ENCODE data around the gene NSD1.

The NSD1 gene

DNA sequence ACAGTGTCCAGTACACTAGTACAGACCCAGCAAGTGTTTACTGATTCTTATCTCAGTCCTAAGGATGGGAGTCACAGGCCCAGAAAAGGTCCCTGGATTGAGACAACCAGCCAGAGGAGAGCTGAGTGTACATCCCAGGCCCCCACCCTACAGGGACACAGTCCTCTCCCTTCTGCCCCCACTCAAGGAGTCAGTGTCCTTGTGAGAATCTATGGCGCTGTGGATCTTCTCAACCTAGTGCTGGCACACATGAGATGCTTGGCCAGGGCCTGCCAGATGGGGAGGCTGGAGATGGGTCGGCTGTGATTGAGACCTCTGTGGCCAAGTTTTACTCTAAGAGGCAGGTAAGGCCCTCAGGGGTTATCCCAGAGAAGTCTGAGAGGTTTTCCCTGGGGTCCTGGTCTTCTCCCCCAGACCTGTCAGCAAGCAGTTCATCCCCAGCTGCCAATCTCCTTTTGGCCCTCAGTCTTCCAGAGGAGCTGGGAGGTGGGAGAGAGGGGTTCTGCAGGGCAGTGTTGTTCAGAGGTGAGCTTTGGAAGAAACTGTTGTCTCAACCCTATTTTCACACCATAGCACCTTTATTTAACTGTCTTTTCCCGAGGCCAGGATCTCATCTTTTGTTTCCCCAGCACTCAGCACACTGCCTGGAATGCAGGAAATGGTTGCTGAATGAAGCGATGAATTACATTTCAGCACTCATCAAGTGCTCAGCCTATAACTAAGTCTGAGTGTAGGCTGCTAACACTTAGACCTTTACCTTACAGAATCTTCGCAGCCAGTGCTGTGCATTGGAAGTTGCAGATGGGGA lies 3.2 kb upstream of the NSD1 start:
- DNase-seq (ENCODE audit: low read depth, low spot score) = no peak
- CTCF ChIA-PET = interaction anchor here (2.0 to 5.1 kb wide), 3 partner anchors 17 to 178 kb away, joined by 4 to 55 read pairs (median 9); no protein-coding TSS in a partner anchor
- no peak overlapping the region for H3K4me3 ChIP-seq (ENCODE audit: low read depth, low read length)
- TF ChIP-seq, protein P1, sequence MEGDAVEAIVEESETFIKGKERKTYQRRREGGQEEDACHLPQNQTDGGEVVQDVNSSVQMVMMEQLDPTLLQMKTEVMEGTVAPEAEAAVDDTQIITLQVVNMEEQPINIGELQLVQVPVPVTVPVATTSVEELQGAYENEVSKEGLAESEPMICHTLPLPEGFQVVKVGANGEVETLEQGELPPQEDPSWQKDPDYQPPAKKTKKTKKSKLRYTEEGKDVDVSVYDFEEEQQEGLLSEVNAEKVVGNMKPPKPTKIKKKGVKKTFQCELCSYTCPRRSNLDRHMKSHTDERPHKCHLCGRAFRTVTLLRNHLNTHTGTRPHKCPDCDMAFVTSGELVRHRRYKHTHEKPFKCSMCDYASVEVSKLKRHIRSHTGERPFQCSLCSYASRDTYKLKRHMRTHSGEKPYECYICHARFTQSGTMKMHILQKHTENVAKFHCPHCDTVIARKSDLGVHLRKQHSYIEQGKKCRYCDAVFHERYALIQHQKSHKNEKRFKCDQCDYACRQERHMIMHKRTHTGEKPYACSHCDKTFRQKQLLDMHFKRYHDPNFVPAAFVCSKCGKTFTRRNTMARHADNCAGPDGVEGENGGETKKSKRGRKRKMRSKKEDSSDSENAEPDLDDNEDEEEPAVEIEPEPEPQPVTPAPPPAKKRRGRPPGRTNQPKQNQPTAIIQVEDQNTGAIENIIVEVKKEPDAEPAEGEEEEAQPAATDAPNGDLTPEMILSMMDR (IDR thresholded peaks at IDR 0.05; ENCODE audit: insufficient read depth, low read length, missing control alignments) = no peak
- POLR2A ChIA-PET = no interaction called here

GRCh38 chr5:177131019-177131320 lies 2.6 kb upstream of the NSD1 start:
- DNase-seq (ENCODE audit: low read depth, low spot score) = no peak
- H3K4me3 ChIP-seq (ENCODE audit: low read depth, low read length) = no peak overlapping the region
- TF ChIP-seq, protein P1 (IDR thresholded peaks at IDR 0.05; ENCODE audit: insufficient read depth, low read length, missing control alignments) = no peak
- CTCF ChIA-PET = interaction anchor here (1.1 to 5.1 kb wide), 4 partner anchors 13 to 178 kb away, joined by 3 to 55 read pairs (median 6); no protein-coding TSS in a partner anchor
- POLR2A ChIA-PET = no interaction called here

GRCh38 chr5:177131352-177132135 lies 2.0 kb upstream of the NSD1 start:
- DNase-seq (ENCODE audit: low read depth, low spot score) = no peak

GRCh38 chr5:177132136-177133095 lies 1.2 kb upstream of the NSD1 start:
- DNase-seq (ENCODE audit: low read depth, low spot score) = no peak
- no peak overlapping the region for H3K4me3 ChIP-seq (ENCODE audit: low read depth, low read length)
- ChIA-PET CTCF (interaction anchor here (1.0 to 5.1 kb wide), 5 partner anchors 11 to 176 kb away, joined by 3 to 55 read pairs (median 4); no protein-coding TSS in a partner anchor), POLR2A (no interaction called here)
- TF ChIP-seq, protein P1 (IDR thresholded peaks at IDR 0.05; ENCODE audit: insufficient read depth, low read length, missing control alignments) = no peak

More at GRCh38 chr5:177131352-177132135, 2.0 kb upstream of the NSD1 start:
- no peak overlapping the region for H3K4me3 ChIP-seq (ENCODE audit: low read depth, low read length)
- POLR2A ChIA-PET = no interaction called here
- TF ChIP-seq, protein P1 (IDR thresholded peaks at IDR 0.05; ENCODE audit: insufficient read depth, low read length, missing control alignments) = no peak
- CTCF ChIA-PET = interaction anchor here (1.1 to 5.1 kb wide), 4 partner anchors 13 to 177 kb away, joined by 3 to 55 read pairs (median 6); no protein-coding TSS in a partner anchor

- ChIA-PET POLR2A (interaction anchor here (1.1 kb wide), 1 partner anchor 12 kb away, joined by 3 read pairs; no protein-coding TSS in a partner anchor), CTCF (interaction anchor here (1.7 to 2.4 kb wide), 2 partner anchors 20 to 21 kb away, joined by 5 to 7 read pairs; no protein-coding TSS in a partner anchor)
- TF ChIP-seq, protein P1 (IDR thresholded peaks at IDR 0.05; ENCODE audit: insufficient read depth, low read length, missing control alignments) = no peak
- DNase-seq (ENCODE audit: low read depth, low spot score) = no peak
- H3K4me3 ChIP-seq (ENCODE audit: low read depth, low read length) = peak overlapping the region; percentile 64
Observed at GRCh38 chr5:177133853-177134696, 502 bp downstream of the NSD1 start.
